Endothelial cell of umbilical vein (primary cell): Measurements from ENCODE around the gene CD83. TPM values are rescaled to one million over a fixed set of nuclear protein-coding genes. Genes with fewer than 3 reads are reported as not detected.

Experiments used
- BruUV-seq: library from RNA; stranded (reverse); fragments of 400-500 nt; replicated peaks from 2 replicates; lab custom pipeline; 2021; lab: Mats Ljungman, UMichigan
- CTCF ChIA-PET: fragments of 300-600, 350-600 bp; sonication (Branson Sonifier 250); formaldehyde crosslinking; loops from one replicate; lab custom pipeline; 2021; ENCODE audit warnings: antibody characterized with exemption, inconsistent platforms; lab: Charles Lee
- POLR2A ChIA-PET: fragments of 300-600, 350-600 bp; sonication (Branson Sonifier 250); formaldehyde crosslinking; loops from one replicate; lab custom pipeline; 2021; ENCODE audit warnings: antibody characterized with exemption, inconsistent platforms; lab: Charles Lee
- DNase-seq: peaks from one replicate; pipeline ENCODE4 v3.0.0-alpha.2; 2011; ENCODE audit warnings: low read depth, low spot score
- FAIRE-seq: peaks from 2 replicates; lab custom pipeline; 2011; peaks lifted over from hg19 to GRCh38; lab: Jason Lieb, UNC
- H2AFZ ChIP-seq: 2 replicates; pipeline ENCODE4 v1.6.0; 2012; ENCODE audit warnings: low read depth, low read length, control low read depth, inconsistent platforms
- H3K27ac ChIP-seq: 2 replicates; pipeline ENCODE4 v1.5.1; 2011; ENCODE audit warnings: low read depth, mild to moderate bottlenecking, control low read depth, low read length, moderate library complexity; ENCODE audit not compliant: insufficient read depth
- H3K27me3 ChIP-seq, 2 experiments: 2 replicates each; pipeline versions ENCODE4 v1.6.0 to v1.6.1; 2011; ENCODE audit warnings: low read length in 2 of 2, mixed read lengths in 1 of 2; ENCODE audit not compliant: control insufficient read depth in 2 of 2, insufficient read depth in 2 of 2
- H3K36me3 ChIP-seq, 2 experiments: 2 replicates in 1 of 2; 3 replicates in 1 of 2; pipeline ENCODE4 v1.5.1; 2011; ENCODE audit warnings: low read length in 2 of 2, mild to moderate bottlenecking in 1 of 2, moderate library complexity in 1 of 2; ENCODE audit not compliant: control insufficient read depth in 2 of 2, insufficient read depth in 2 of 2; ENCODE audit errors: extremely low read depth in 1 of 2
- H3K4me1 ChIP-seq: 3 replicates; pipeline ENCODE4 v1.5.1; 2011; ENCODE audit warnings: mild to moderate bottlenecking, low read length; ENCODE audit not compliant: control insufficient read depth, insufficient read depth; ENCODE audit errors: extremely low read depth
- H3K4me2 ChIP-seq: 2 replicates; pipeline ENCODE4 v1.6.1; 2011; ENCODE audit warnings: low read length, control low read depth, mixed read lengths; ENCODE audit not compliant: insufficient read depth
- H3K4me3 ChIP-seq, 3 experiments: fragments of 200-600 bp in 1 of 3; sonication (generic), shearing (Covaris generic) in 1 of 3; replicated peaks in 1 of 3; 2 replicates each; pipeline ENCODE4 v1.5.1; 2011 to 2016; ENCODE audit warnings: control low read depth in 3 of 3, low read length in 3 of 3, mild to moderate bottlenecking in 2 of 3, inconsistent platforms in 1 of 3, low read depth in 1 of 3, moderate library complexity in 1 of 3; ENCODE audit not compliant: insufficient read depth in 1 of 3
- H3K79me2 ChIP-seq: 2 replicates; pipeline ENCODE4 v1.6.0; 2012; ENCODE audit warnings: low read length, inconsistent platforms; ENCODE audit not compliant: control insufficient read depth, insufficient read depth
- H3K9ac ChIP-seq: replicated peaks from 2 replicates; pipeline ENCODE3; 2011; ENCODE audit warnings: low read length, control low read depth; ENCODE audit not compliant: insufficient read depth; ENCODE audit errors: extremely low read depth
- H3K9me1 ChIP-seq: replicated peaks from 3 replicates; pipeline ENCODE4 v1.6.0; 2011; ENCODE audit warnings: mild to moderate bottlenecking, low read length; ENCODE audit not compliant: control insufficient read depth, insufficient read depth; ENCODE audit errors: extremely low read depth
- H3K9me3 ChIP-seq: replicated peaks from 2 replicates; pipeline ENCODE4 v1.5.1; 2012; ENCODE audit warnings: low read length, inconsistent platforms; ENCODE audit not compliant: control insufficient read depth, insufficient read depth
- H4K20me1 ChIP-seq: replicated peaks from 2 replicates; pipeline ENCODE3; 2011; ENCODE audit warnings: mild to moderate bottlenecking, low read length; ENCODE audit not compliant: control insufficient read depth, insufficient read depth; ENCODE audit errors: extremely low read depth
- CTCF ChIP-seq, 2 donors: IDR thresholded peaks; 1 replicate in 1 of 2; 2 replicates in 1 of 2; pipeline ENCODE4 v1.5.1; 2011; ENCODE audit warnings: low read length in 2 of 2, mild to moderate bottlenecking in 2 of 2, moderate library complexity in 2 of 2, control low read depth in 1 of 2, inconsistent platforms in 1 of 2, low read depth in 1 of 2; ENCODE audit not compliant: insufficient read depth in 1 of 2; ENCODE audit errors: extremely low read depth in 1 of 2
- EZH2 ChIP-seq: IDR thresholded peaks from 2 replicates; pipeline ENCODE4 v1.6.1; 2012; ENCODE audit warnings: borderline replicate concordance, low read depth, mild to moderate bottlenecking, moderate library complexity, low read length, inconsistent platforms; ENCODE audit not compliant: severe bottlenecking
- FOS ChIP-seq: IDR thresholded peaks from 2 replicates; pipeline ENCODE4 v1.6.1; 2011; ENCODE audit warnings: mild to moderate bottlenecking, low read length, moderate library complexity, borderline replicate concordance; ENCODE audit not compliant: insufficient read depth
- GATA2 ChIP-seq: IDR thresholded peaks from 2 replicates; pipeline ENCODE4 v1.7.0; 2011; ENCODE audit warnings: low read depth, mild to moderate bottlenecking, moderate library complexity, mixed read lengths, low read length; ENCODE audit not compliant: insufficient read length, insufficient read depth
- JUN ChIP-seq: IDR thresholded peaks from 2 replicates; pipeline ENCODE4 v1.6.1; 2011; ENCODE audit warnings: borderline replicate concordance, low read depth; ENCODE audit not compliant: insufficient read length, insufficient read depth
- MAX ChIP-seq: IDR thresholded peaks from 2 replicates; pipeline ENCODE4 v1.6.1; 2011; ENCODE audit not compliant: insufficient read depth, insufficient read length
- MYC ChIP-seq: IDR thresholded peaks from one replicate; pipeline ENCODE4 v1.6.1; 2011; ENCODE audit warnings: mild to moderate bottlenecking, low read depth, low read length
- POLR2A ChIP-seq: IDR thresholded peaks from 2 replicates; pipeline ENCODE4 v1.6.1; 2012; ENCODE audit warnings: low read depth, mild to moderate bottlenecking, control low read depth, low read length
- POLR2AphosphoS5 ChIP-seq: IDR thresholded peaks from 2 replicates; pipeline ENCODE4 v1.6.1; 2012; ENCODE audit warnings: low read depth, mild to moderate bottlenecking, control low read depth, low read length, moderate library complexity; ENCODE audit not compliant: insufficient read depth
- dilution Hi-C: fragments of 300-500 bp; cut with MboI; formaldehyde crosslinking; loops from one replicate; pipeline ENCODE4 v1.15.0; 2019; ENCODE audit warnings: low sequenced_read_pairs; ENCODE audit not compliant: extremely low pct_ligation_motif_present
- intact Hi-C: fragments of 100-400 bp; cut with micrococcal nuclease; formaldehyde crosslinking; loops from one replicate; pipeline ENCODE4 v1.10.0; 2022
- polyA plus RNA-seq, 4 experiments: library from polyadenylated mRNA; depleted of rRNA in 3 of 4; stranded (reverse) in 3 of 4; unstranded in 1 of 4; fragments of >200 nt; gene quantifications; 2 replicates each; pipeline versions ENCODE4 v1.2.1 to v1.2.3, GENCODE V29; 2011 to 2012; ENCODE audit warnings: missing spikeins in 1 of 4
- total RNA-seq: library from RNA; stranded (reverse); gene quantifications from 2 replicates; pipeline ENCODE4 v1.2.3, GENCODE V29; 2021

CD83 gene
- total and polyA plus RNA-seq, 2 donors (not counting 3 experiments of a cell fraction or from before 2014, with no cell fraction given): 0.40 to 0.46 TPM

- Histone ChIP-seq H3K79me2 (no peaks in the 10 kb centered on the region), H3K36me3 (no peaks in the 10 kb centered on the region), H3K4me1 (no peaks in the 10 kb centered on the region), H3K9ac (no peak overlapping the region), H2AFZ (no peak overlapping the region), H3K4me3 (no peak overlapping the region), H3K9me1 (no peaks in the 10 kb centered on the region), H4K20me1 (no peaks in the 10 kb centered on the region), H3K27me3 (no peaks in the 10 kb centered on the region), H3K4me2 (no peak overlapping the region), H3K27ac (no peak overlapping the region), H3K9me3 (no peaks in the 10 kb centered on the region)
- dilution Hi-C loops: no loop called here
- no peak for TF ChIP-seq CTCF (IDR thresholded peaks at IDR 0.05; ENCODE audit: extremely low read depth in 1 of 2, insufficient read depth in 1 of 2, low read depth in 1 of 2, low read length in 2 of 2)
- TF ChIP-seq FOS: no peak
- TF ChIP-seq POLR2AphosphoS5: no peak
- TF ChIP-seq MYC: no peak
- TF ChIP-seq POLR2A: no peak
- TF ChIP-seq GATA2: no peak
- TF ChIP-seq MAX: no peak
- TF ChIP-seq EZH2: no peak
- TF ChIP-seq JUN: no peak
- ChIA-PET POLR2A (no interaction called here), CTCF (no interaction called here)
- DNase-seq (no peak), FAIRE-seq (no peak)
- intact Hi-C loops: no loop called here
- BruUV-seq: no TSS peak
Measured at GRCh38 chr6:14174996-14175395, 57.4 kb downstream of the CD83 start.
